ENCODE measurements around the gene DNAJB7.

GRCh38 chr22:40908895-40909294 is 47.0 kb upstream of the DNAJB7 start:
- TF ChIP-seq CTCF (IDR thresholded peaks at IDR 0.05) = no peak
- TF ChIP-seq POLR2AphosphoS5 (IDR thresholded peaks at IDR 0.05) = no peak
- no peak for TF ChIP-seq EP300 (IDR thresholded peaks at IDR 0.05)
